Measurements from ENCODE around the gene AMZ1.
"Not testable (repeated sequence)": the region's sequence is repeated elsewhere in the genome, so short reads cannot be mapped to it uniquely, and the experiment has no call there.

Gene AMZ1

GRCh38 chr7:2686101-2686500 lies 1.9 kb upstream of the AMZ1 start:
- Mint-ChIP-seq H3K9me3 (no peaks in the 10 kb centered on the region), H3K27ac (no peak overlapping the region), H3K36me3 (no peaks in the 10 kb centered on the region), H3K27me3 (peaks cover 43 to 64% of the 10 kb centered on the region in 2 donors), H3K4me1 (peaks cover 14 to 34% of the 10 kb centered on the region in 2 donors), H3K4me3 (no peak overlapping the region)
- ATAC-seq (replicated peaks) (no peak), DNase-seq (no peak)

- DNase-seq (no peak), ATAC-seq (replicated peaks) (no peak)
- Mint-ChIP-seq H3K36me3 (no peaks in the 10 kb centered on the region), H3K27me3 (peaks cover 46 to 59% of the 10 kb centered on the region in 2 donors), H3K4me3 (peak overlapping the region in 1 of 2 donors; percentile 28), H3K27ac (no peak overlapping the region), H3K9me3 (no peaks in the 10 kb centered on the region), H3K4me1 (peaks cover 14 to 37% of the 10 kb centered on the region in 2 donors)
Measured at GRCh38 chr7:2687338-2687869, 598 bp upstream of the AMZ1 start.

GRCh38 chr7:2688409-2689342 lies 674 bp downstream of the AMZ1 start:
- Mint-ChIP-seq H3K4me3 (peak overlapping the region; percentile 66 to 79), H3K4me1 (peaks cover 14 to 37% of the 10 kb centered on the region in 2 donors), H3K9me3 (no peaks in the 10 kb centered on the region), H3K27me3 (peaks cover 35 to 49% of the 10 kb centered on the region in 2 donors), H3K27ac (peak overlapping the region; percentile 89), H3K36me3 (no peaks in the 10 kb centered on the region)
- DNase-seq (peak; percentile 56), ATAC-seq (replicated peaks) (peak; percentile 75 to 77)

GRCh38 chr7:2689343-2689847 lies 1.4 kb downstream of the AMZ1 start:
- peaks cover 35 to 49% of the 10 kb centered on the region in 2 donors for H3K27me3 Mint-ChIP-seq

GRCh38 chr7:2689951-2690705 lies 2.1 kb downstream of the AMZ1 start:
- Mint-ChIP-seq H3K36me3 (no peaks in the 10 kb centered on the region), H3K4me1 (peaks cover 14 to 37% of the 10 kb centered on the region in 2 donors), H3K9me3 (no peaks in the 10 kb centered on the region), H3K4me3 (no peak overlapping the region), H3K27ac (no peak overlapping the region), H3K27me3 (peaks cover 35 to 49% of the 10 kb centered on the region in 2 donors)
- DNase-seq = no peak
- ATAC-seq (replicated peaks) = no peak

More at GRCh38 chr7:2689343-2689847, 1.4 kb downstream of the AMZ1 start:
- peak overlapping the region; percentile 66 to 79 for H3K4me3 Mint-ChIP-seq
- H3K4me1 Mint-ChIP-seq = peaks cover 14 to 37% of the 10 kb centered on the region in 2 donors
- no peak for DNase-seq
- no peaks in the 10 kb centered on the region for H3K36me3 Mint-ChIP-seq
- no peaks in the 10 kb centered on the region for H3K9me3 Mint-ChIP-seq
- peak; percentile 8 to 12 for ATAC-seq (replicated peaks)
- H3K27ac Mint-ChIP-seq = peak overlapping the region; percentile 89

GRCh38 chr7:2691011-2691707 lies 3.2 kb downstream of the AMZ1 start:
- Mint-ChIP-seq H3K36me3 (no peaks in the 10 kb centered on the region), H3K27ac (peak overlapping the region; percentile 14), H3K27me3 (peaks cover 32 to 43% of the 10 kb centered on the region in 2 donors), H3K9me3 (no peaks in the 10 kb centered on the region), H3K4me3 (no peak overlapping the region), H3K4me1 (peaks cover 14 to 37% of the 10 kb centered on the region in 2 donors)
- no peak for ATAC-seq (replicated peaks)
- no peak for DNase-seq

GRCh38 chr7:2691932-2692439 lies 4.0 kb downstream of the AMZ1 start:
- not testable (repeated sequence) for H3K4me3 Mint-ChIP-seq; H3K27ac Mint-ChIP-seq; ATAC-seq (replicated peaks); DNase-seq; H3K36me3 Mint-ChIP-seq; H3K9me3 Mint-ChIP-seq
- Mint-ChIP-seq H3K4me1 (peaks cover 14 to 37% of the 10 kb centered on the region in 2 donors), H3K27me3 (peaks cover 31 to 39% of the 10 kb centered on the region in 2 donors)

GRCh38 chr7:2692543-2692942 lies 4.5 kb downstream of the AMZ1 start:
- no peak overlapping the region for H3K27ac Mint-ChIP-seq
- ATAC-seq (replicated peaks) = no peak
- H3K27me3 Mint-ChIP-seq = peaks cover 25 to 34% of the 10 kb centered on the region in 2 donors
- DNase-seq = no peak
- no peaks in the 10 kb centered on the region for H3K9me3 Mint-ChIP-seq
- H3K36me3 Mint-ChIP-seq = no peaks in the 10 kb centered on the region
- peaks cover 14 to 33% of the 10 kb centered on the region in 2 donors for H3K4me1 Mint-ChIP-seq
- H3K4me3 Mint-ChIP-seq = no peak overlapping the region

- not testable (repeated sequence) for H3K27ac Mint-ChIP-seq; H3K9me3 Mint-ChIP-seq; ATAC-seq (replicated peaks); H3K36me3 Mint-ChIP-seq; DNase-seq; H3K4me3 Mint-ChIP-seq
- Mint-ChIP-seq H3K27me3 (peaks cover 23 to 28% of the 10 kb centered on the region in 2 donors), H3K4me1 (peaks cover 16 to 33% of the 10 kb centered on the region in 2 donors)
Measured at GRCh38 chr7:2693420-2694121, 5.6 kb downstream of the AMZ1 start.

- not testable (repeated sequence) for H3K27ac Mint-ChIP-seq; ATAC-seq (replicated peaks); H3K9me3 Mint-ChIP-seq; H3K36me3 Mint-ChIP-seq; DNase-seq; H3K4me3 Mint-ChIP-seq
- peaks cover 16 to 33% of the 10 kb centered on the region in 2 donors for H3K4me1 Mint-ChIP-seq
- peaks cover 18 to 23% of the 10 kb centered on the region in 2 donors for H3K27me3 Mint-ChIP-seq
Measured at GRCh38 chr7:2694122-2694436, 6.1 kb downstream of the AMZ1 start.

- Mint-ChIP-seq H3K9me3 (no peaks in the 10 kb centered on the region), H3K27ac (peak overlapping the region; percentile 43)
- peak; percentile 97 to 98 for ATAC-seq (replicated peaks)
Measured at GRCh38 chr7:2698581-2699288, 10.7 kb downstream of the AMZ1 start.

GRCh38 chr7:2699289-2699620 lies 11.3 kb downstream of the AMZ1 start:
- Mint-ChIP-seq H3K36me3 (no peaks in the 10 kb centered on the region), H3K4me1 (peaks cover 19 to 23% of the 10 kb centered on the region in 2 donors), H3K9me3 (no peaks in the 10 kb centered on the region), H3K27me3 (peaks cover 11 to 23% of the 10 kb centered on the region in 2 donors), H3K4me3 (peak overlapping the region; percentile 51 to 53), H3K27ac (peak overlapping the region; percentile 87)
- DNase-seq (no peak), ATAC-seq (replicated peaks) (no peak)

More at GRCh38 chr7:2698581-2699288, 10.7 kb downstream of the AMZ1 start:
- peaks cover 19 to 23% of the 10 kb centered on the region in 2 donors for H3K4me1 Mint-ChIP-seq
- H3K27me3 Mint-ChIP-seq = peaks cover 11 to 23% of the 10 kb centered on the region in 2 donors
- peak; percentile 83 for DNase-seq
- no peaks in the 10 kb centered on the region for H3K36me3 Mint-ChIP-seq
- H3K4me3 Mint-ChIP-seq = peak overlapping the region; percentile 51 to 53
